Bone marrow (tissue), 2 donors: ENCODE measurements around the gene SPG7.
A peak's percentile ranks its signal among the peaks of the same experiment; 100 is the strongest.
"Not testable (repeated sequence)": the region's sequence is repeated elsewhere in the genome, so short reads cannot be mapped to it uniquely, and the experiment has no call there.

Experiments
- DNase-seq, 2 donors: peaks; one replicate each; lab custom pipeline; 2025; lab: John Stamatoyannopoulos, UW

The SPG7 gene

GRCh38 chr16:89507834-89508590, at the start of gene SPG7:
Gene SPG7, plus strand, starts transcription at chr16:89508403. Its CDS starts 15 bp downstream, at chr16:89508418.
- peak; percentile 45 to 90 for DNase-seq

GRCh38 chr16:89458551-89458950, 49.7 kb upstream of the SPG7 start:
- DNase-seq: no peak

DNA sequence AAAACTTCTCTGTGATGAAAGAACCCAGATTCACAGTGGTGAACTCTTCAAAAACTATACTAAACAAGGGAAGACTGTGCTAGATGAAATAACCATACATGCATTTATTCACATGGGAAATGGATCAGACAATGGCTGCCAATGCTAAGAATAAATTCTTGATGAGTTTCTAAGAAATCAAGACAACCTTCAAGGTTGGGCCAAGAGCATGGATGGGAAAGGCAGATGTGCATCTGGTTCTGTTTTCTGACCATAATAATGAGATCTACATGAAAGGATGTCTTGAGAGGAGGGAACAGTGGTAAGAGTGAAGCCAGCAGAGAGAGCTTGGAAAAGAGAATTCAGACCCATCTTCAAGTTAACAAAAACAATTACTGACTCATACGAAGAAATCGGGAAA, 49.2 kb upstream of the SPG7 start:
- DNase-seq: no peak

DNA sequence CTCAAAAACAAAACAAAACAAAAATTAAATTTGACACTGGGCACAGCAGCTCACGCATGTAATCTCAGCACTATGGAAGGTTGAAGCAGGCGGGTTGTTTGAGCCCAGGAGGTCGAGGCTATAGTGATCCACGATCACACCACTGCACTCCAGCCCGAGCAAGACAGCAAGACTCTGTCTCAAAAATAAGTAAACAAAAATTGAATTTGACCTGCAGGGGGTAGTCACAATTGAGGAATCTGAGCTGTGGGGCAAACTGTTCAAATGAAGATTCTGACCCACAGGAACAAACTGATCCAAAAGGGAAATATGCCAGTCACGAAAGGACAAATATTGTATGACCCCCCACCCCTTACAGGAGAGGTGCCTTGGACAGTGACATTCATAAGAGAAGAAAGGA, 47.6 kb upstream of the SPG7 start:
- no peak for DNase-seq

- not testable (repeated sequence) for DNase-seq
Measured at GRCh38 chr16:89461890-89462289, 46.3 kb upstream of the SPG7 start.

- not testable (repeated sequence) for DNase-seq
Measured at GRCh38 chr16:89462639-89463038, 45.6 kb upstream of the SPG7 start.

- DNase-seq: not testable (repeated sequence)
Measured at GRCh38 chr16:89463312-89463711, 44.9 kb upstream of the SPG7 start.

DNA sequence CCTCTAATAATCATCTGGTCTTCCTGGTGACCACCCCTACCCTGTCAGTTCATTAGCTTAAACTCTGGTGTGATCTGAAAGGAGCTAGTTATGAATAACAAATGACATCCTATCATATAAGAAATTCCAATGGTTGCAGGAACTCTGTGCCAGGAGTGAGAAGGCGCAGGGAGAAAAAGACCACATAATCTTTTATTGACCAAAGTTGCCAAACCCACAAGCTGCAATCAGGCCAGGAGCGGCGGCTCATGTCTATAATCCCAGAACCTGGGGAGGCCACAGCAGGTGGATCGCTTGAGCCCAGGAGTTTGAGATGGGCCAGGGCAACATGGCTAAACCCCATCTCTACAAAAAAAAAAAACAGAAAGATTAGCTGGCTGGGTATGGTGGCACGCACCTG, 41.3 kb upstream of the SPG7 start:
- no peak for DNase-seq

- no peak for DNase-seq
Measured at GRCh38 chr16:89467382-89467781, 40.8 kb upstream of the SPG7 start.

DNA sequence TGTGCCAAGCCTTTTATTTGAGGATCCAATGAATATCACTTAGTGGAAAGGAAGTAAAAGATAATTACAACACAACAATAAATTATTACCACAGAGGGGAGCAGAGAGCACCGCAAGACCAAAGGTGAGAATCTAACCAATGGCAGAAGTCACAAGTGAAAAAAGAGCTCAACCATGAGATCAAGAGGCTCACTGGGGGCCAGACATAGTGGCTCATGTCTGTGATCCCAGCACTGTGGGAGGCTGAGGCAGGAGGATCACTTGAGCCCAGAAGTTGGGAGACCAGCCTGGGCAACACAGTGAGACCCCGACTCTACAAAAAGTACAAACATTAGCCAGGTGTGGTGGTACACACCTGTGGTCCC, 35.5 kb upstream of the SPG7 start:
- no peak for DNase-seq

GRCh38 chr16:89473136-89473712, 35.0 kb upstream of the SPG7 start:
- DNase-seq: no peak

- DNase-seq: no peak
Measured at GRCh38 chr16:89473791-89474414, 34.3 kb upstream of the SPG7 start.

GRCh38 chr16:89475144-89475543, 33.1 kb upstream of the SPG7 start:
- no peak for DNase-seq

- no peak for DNase-seq
Measured at GRCh38 chr16:89476379-89476778, 31.8 kb upstream of the SPG7 start.

DNA sequence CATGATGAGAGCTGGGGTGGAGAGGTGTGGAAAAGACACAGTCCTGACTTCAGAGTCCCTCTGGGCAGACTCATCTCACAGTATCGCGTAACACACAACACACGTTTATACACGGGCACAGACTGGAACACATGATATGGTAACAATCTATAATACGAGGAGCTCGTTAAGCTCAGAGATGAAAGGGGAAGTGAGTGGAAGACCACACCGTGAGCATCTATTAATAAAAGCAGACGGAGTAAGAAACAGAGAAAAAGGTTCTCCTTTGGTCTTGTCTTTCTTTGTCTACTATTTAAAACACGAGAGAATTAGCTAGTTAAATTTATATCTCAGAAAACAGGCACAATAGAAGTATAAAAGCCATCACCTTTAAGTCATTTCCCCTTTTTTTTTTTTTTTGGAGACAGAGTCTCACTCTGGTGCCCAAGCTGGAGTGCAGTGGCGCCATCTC, 31.4 kb upstream of the SPG7 start:
- peak in 1 of 2 donors; percentile 32 for DNase-seq

DNA sequence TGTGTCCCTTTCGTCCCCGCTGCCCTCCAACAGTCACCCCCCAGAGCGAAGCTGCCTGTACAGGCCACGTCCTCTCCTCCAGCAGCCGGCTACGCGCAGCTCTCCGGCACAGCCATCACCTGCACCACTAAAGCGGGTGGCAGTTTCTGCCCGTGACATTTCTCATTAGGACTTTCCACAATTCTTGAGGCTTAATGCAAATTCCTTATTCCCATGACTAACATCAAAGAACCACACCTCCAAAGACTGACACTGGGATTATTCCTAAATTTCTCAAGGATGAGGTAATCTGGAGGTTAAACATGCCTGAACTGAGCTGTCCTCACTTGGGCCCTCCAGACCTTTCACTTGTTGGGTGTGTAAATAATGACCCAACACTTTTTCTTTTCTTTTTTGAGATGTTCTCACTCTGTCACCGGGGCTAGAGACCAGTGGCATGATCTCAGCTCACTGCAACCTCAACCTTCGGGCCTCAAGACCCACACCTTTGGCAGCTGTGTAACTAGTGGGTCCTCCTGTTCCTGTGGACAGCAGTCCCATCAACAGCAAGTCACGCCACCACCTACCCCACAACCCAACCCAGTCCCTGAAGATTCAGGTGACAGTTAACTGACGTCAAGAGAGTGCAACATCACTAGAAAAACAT, 29.5 kb upstream of the SPG7 start:
- DNase-seq: no peak

- DNase-seq: no peak
Measured at GRCh38 chr16:89481356-89481955, 26.7 kb upstream of the SPG7 start.

DNA sequence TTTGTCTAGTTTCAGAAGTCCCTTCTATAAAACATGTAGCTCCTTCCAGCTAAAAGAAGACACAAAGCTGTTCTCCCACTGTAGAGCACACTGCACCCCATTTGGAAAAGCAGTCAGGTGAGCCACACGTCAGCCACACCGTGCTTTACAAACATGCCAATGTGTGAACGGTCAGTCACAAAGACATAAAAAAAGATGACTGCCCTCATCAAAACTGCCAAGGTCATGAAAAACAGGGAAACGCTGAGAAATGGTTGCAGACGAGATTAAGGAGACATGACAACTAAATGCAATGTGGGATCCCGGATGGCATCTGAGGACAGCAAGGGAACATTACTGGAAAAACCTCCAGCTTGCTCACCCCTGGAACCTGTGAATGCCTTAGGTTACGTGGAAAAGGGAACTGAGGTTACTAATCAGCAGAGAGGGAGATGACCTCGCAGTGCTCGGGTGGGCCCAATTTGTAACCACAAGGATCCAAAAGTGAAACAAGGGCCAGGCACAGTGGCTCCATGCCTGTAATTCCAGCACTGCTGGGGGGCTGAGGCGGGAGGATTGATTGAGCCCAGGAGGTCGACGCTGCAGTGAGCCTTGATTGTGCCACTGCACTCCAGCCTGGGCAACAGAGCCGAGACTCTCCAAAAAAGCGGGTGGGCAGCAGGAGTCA, 25.9 kb upstream of the SPG7 start:
- no peak for DNase-seq

DNA sequence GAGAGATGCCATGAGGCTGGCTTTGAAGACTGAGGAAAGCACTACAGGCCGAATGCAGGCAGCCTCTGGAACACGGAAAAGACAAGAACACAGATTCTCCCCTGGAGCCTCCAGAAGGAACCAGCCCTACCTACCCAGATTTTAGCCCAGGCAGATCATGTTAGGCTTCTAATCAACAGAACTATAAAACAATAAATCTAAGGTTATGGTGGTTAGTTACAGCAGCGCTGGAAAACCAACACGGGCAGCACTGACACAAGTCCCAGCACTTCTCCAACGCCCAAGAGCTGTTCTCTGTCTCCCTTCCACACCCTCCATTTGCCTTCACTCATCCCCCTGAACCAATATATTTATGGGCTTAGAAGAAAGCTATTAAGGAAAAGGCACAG, 25.4 kb upstream of the SPG7 start:
- DNase-seq: no peak

- DNase-seq: no peak
Measured at GRCh38 chr16:89484041-89484501, 24.1 kb upstream of the SPG7 start.

- DNase-seq: no peak
Measured at GRCh38 chr16:89484923-89485679, 23.1 kb upstream of the SPG7 start.
